ENCODE results near the gene PMP22.
"Not testable (repeated sequence)": the region's sequence is repeated elsewhere in the genome, so short reads cannot be mapped to it uniquely, and the experiment has no call there.

PMP22 gene

GRCh38 chr17:15216481-15216880 is 48.6 kb downstream of the PMP22 start:
- Histone ChIP-seq H3K9ac (ENCODE audit: low read length) (no peak overlapping the region), H3K27me3 (ENCODE audit: control insufficient read depth, insufficient read depth, low read length) (no peaks in the 10 kb centered on the region), H3K27ac (ENCODE audit: low read depth, low read length) (no peak overlapping the region), H3K36me3 (ENCODE audit: control insufficient read depth, insufficient read depth, low read length) (no peaks in the 10 kb centered on the region), H3K4me3 (ENCODE audit: low read length) (no peak overlapping the region), H3K4me1 (ENCODE audit: control insufficient read depth, insufficient read depth, low read length) (no peaks in the 10 kb centered on the region)

- no peak overlapping the region for H3K27ac ChIP-seq (ENCODE audit: low read depth, low read length)
- H3K27me3 ChIP-seq (ENCODE audit: control insufficient read depth, insufficient read depth, low read length) = no peaks in the 10 kb centered on the region
- H3K4me3 ChIP-seq (ENCODE audit: low read length) = no peak overlapping the region
- H3K4me1 ChIP-seq (ENCODE audit: control insufficient read depth, insufficient read depth, low read length) = no peaks in the 10 kb centered on the region
- H3K9ac ChIP-seq (ENCODE audit: low read length) = no peak overlapping the region
- no peaks in the 10 kb centered on the region for H3K36me3 ChIP-seq (ENCODE audit: control insufficient read depth, insufficient read depth, low read length)
These were observed 51.6 kb downstream of the PMP22 start for GRCh38 chr17:15213381-15214087.

GRCh38 chr17:15210247-15210646 is 54.9 kb downstream of the PMP22 start:
- Histone ChIP-seq H3K9ac (ENCODE audit: low read length) (no peak overlapping the region), H3K4me1 (ENCODE audit: control insufficient read depth, insufficient read depth, low read length) (no peaks in the 10 kb centered on the region), H3K27ac (ENCODE audit: low read depth, low read length) (no peak overlapping the region), H3K27me3 (ENCODE audit: control insufficient read depth, insufficient read depth, low read length) (no peaks in the 10 kb centered on the region), H3K4me3 (ENCODE audit: low read length) (no peak overlapping the region), H3K36me3 (ENCODE audit: control insufficient read depth, insufficient read depth, low read length) (no peaks in the 10 kb centered on the region)

- not testable (repeated sequence) for H3K27ac ChIP-seq (ENCODE audit: low read depth, low read length); H3K27me3 ChIP-seq (ENCODE audit: control insufficient read depth, insufficient read depth, low read length); H3K36me3 ChIP-seq (ENCODE audit: control insufficient read depth, insufficient read depth, low read length); H3K4me1 ChIP-seq (ENCODE audit: control insufficient read depth, insufficient read depth, low read length); H3K9ac ChIP-seq (ENCODE audit: low read length); H3K4me3 ChIP-seq (ENCODE audit: low read length)
These were observed 62.1 kb downstream of the PMP22 start for GRCh38 chr17:15203062-15203461.

GRCh38 chr17:15200574-15200973 is 64.6 kb downstream of the PMP22 start:
- not testable (repeated sequence) for H3K4me1 ChIP-seq (ENCODE audit: control insufficient read depth, insufficient read depth, low read length); H3K4me3 ChIP-seq (ENCODE audit: low read length); H3K36me3 ChIP-seq (ENCODE audit: control insufficient read depth, insufficient read depth, low read length); H3K27me3 ChIP-seq (ENCODE audit: control insufficient read depth, insufficient read depth, low read length); H3K27ac ChIP-seq (ENCODE audit: low read depth, low read length); H3K9ac ChIP-seq (ENCODE audit: low read length)

GRCh38 chr17:15197229-15197628 is 67.9 kb downstream of the PMP22 start:
- H3K27me3 ChIP-seq (ENCODE audit: control insufficient read depth, insufficient read depth, low read length) = no peaks in the 10 kb centered on the region
- no peak overlapping the region for H3K9ac ChIP-seq (ENCODE audit: low read length)
- H3K4me1 ChIP-seq (ENCODE audit: control insufficient read depth, insufficient read depth, low read length) = no peaks in the 10 kb centered on the region
- H3K4me3 ChIP-seq (ENCODE audit: low read length) = no peak overlapping the region
- H3K27ac ChIP-seq (ENCODE audit: low read depth, low read length) = no peak overlapping the region
- no peaks in the 10 kb centered on the region for H3K36me3 ChIP-seq (ENCODE audit: control insufficient read depth, insufficient read depth, low read length)

- Histone ChIP-seq H3K27ac (ENCODE audit: low read depth, low read length) (no peak overlapping the region), H3K9ac (ENCODE audit: low read length) (no peak overlapping the region), H3K4me3 (ENCODE audit: low read length) (no peak overlapping the region), H3K36me3 (ENCODE audit: control insufficient read depth, insufficient read depth, low read length) (no peaks in the 10 kb centered on the region), H3K4me1 (ENCODE audit: control insufficient read depth, insufficient read depth, low read length) (no peaks in the 10 kb centered on the region), H3K27me3 (ENCODE audit: control insufficient read depth, insufficient read depth, low read length) (no peaks in the 10 kb centered on the region)
These were observed 70.3 kb downstream of the PMP22 start for GRCh38 chr17:15194859-15195277.

GRCh38 chr17:15185625-15185991 is 79.5 kb downstream of the PMP22 start:
- H3K27ac ChIP-seq (ENCODE audit: low read depth, low read length) = no peak overlapping the region
- H3K36me3 ChIP-seq (ENCODE audit: control insufficient read depth, insufficient read depth, low read length) = no peaks in the 10 kb centered on the region
- no peak overlapping the region for H3K9ac ChIP-seq (ENCODE audit: low read length)
- H3K4me3 ChIP-seq (ENCODE audit: low read length) = no peak overlapping the region
- no peaks in the 10 kb centered on the region for H3K4me1 ChIP-seq (ENCODE audit: control insufficient read depth, insufficient read depth, low read length)
- no peaks in the 10 kb centered on the region for H3K27me3 ChIP-seq (ENCODE audit: control insufficient read depth, insufficient read depth, low read length)

GRCh38 chr17:15184872-15185624 is 80.1 kb downstream of the PMP22 start:
- Histone ChIP-seq H3K36me3 (ENCODE audit: control insufficient read depth, insufficient read depth, low read length) (no peaks in the 10 kb centered on the region), H3K4me1 (ENCODE audit: control insufficient read depth, insufficient read depth, low read length) (no peaks in the 10 kb centered on the region), H3K27me3 (ENCODE audit: control insufficient read depth, insufficient read depth, low read length) (no peaks in the 10 kb centered on the region), H3K4me3 (ENCODE audit: low read length) (no peak overlapping the region), H3K27ac (ENCODE audit: low read depth, low read length) (no peak overlapping the region), H3K9ac (ENCODE audit: low read length) (no peak overlapping the region)

GRCh38 chr17:15181816-15182215 is 83.3 kb downstream of the PMP22 start:
- H3K4me3 ChIP-seq (ENCODE audit: low read length) = no peak overlapping the region
- no peaks in the 10 kb centered on the region for H3K27me3 ChIP-seq (ENCODE audit: control insufficient read depth, insufficient read depth, low read length)
- H3K36me3 ChIP-seq (ENCODE audit: control insufficient read depth, insufficient read depth, low read length) = no peaks in the 10 kb centered on the region

GRCh38 chr17:15181333-15181732 is 83.8 kb downstream of the PMP22 start:
- H3K27ac ChIP-seq (ENCODE audit: low read depth, low read length) = no peak overlapping the region
- no peaks in the 10 kb centered on the region for H3K27me3 ChIP-seq (ENCODE audit: control insufficient read depth, insufficient read depth, low read length)
- H3K4me3 ChIP-seq (ENCODE audit: low read length) = no peak overlapping the region
- H3K9ac ChIP-seq (ENCODE audit: low read length) = no peak overlapping the region
- H3K4me1 ChIP-seq (ENCODE audit: control insufficient read depth, insufficient read depth, low read length) = no peaks in the 10 kb centered on the region
- no peaks in the 10 kb centered on the region for H3K36me3 ChIP-seq (ENCODE audit: control insufficient read depth, insufficient read depth, low read length)

More at GRCh38 chr17:15181816-15182215, 83.3 kb downstream of the PMP22 start:
- no peaks in the 10 kb centered on the region for H3K4me1 ChIP-seq (ENCODE audit: control insufficient read depth, insufficient read depth, low read length)
- no peak overlapping the region for H3K9ac ChIP-seq (ENCODE audit: low read length)
- no peak overlapping the region for H3K27ac ChIP-seq (ENCODE audit: low read depth, low read length)

GRCh38 chr17:15180121-15180561 is 85.0 kb downstream of the PMP22 start:
- H3K9ac ChIP-seq (ENCODE audit: low read length) = no peak overlapping the region
- H3K36me3 ChIP-seq (ENCODE audit: control insufficient read depth, insufficient read depth, low read length) = no peaks in the 10 kb centered on the region
- no peak overlapping the region for H3K4me3 ChIP-seq (ENCODE audit: low read length)
- no peaks in the 10 kb centered on the region for H3K27me3 ChIP-seq (ENCODE audit: control insufficient read depth, insufficient read depth, low read length)
- H3K27ac ChIP-seq (ENCODE audit: low read depth, low read length) = no peak overlapping the region
- H3K4me1 ChIP-seq (ENCODE audit: control insufficient read depth, insufficient read depth, low read length) = no peaks in the 10 kb centered on the region

Measured in rectal smooth muscle tissue (tissue), 1 donor.